ENCODE results near the gene PAK1IP1.

PAK1IP1 gene

DNA sequence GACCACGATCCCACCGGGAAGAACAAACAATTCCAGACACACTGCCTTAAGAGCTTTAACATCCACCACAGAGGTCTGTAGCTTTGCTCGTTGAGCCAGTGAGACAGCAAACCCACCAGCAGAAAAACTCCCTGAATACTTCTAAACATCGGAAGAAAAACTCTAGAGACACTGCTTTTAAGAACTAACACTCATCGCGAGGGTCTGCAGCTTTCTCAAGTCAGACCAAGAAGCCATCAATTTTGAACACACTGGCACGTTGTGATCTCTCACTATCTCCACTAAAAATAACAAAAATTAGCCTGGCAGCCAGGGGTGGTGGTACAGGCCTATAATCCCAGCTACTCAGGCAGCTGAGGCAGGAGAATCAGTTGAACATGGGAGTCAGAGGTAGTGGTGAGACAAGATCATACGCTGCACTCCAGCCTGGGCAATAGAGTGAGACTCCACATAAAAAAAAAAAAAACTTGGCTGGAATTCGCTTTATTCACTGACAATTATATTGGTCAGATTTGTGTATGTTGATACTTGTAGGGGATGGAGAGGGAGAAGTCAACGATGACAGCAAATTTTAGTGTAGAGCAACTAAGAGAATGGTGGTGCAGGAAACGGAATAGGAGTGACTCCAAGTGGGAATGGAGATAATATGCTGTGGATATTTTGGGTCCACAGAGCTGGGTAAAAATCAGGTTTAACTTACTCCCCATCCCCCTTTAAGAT, 27.2 kb downstream of the PAK1IP1 start:
- Histone ChIP-seq H3K4me1 (peaks cover 9% of the 10 kb centered on the region), H3K4me3 (ENCODE audit: low read depth, low read length) (peak overlapping the region; percentile 54), H3K9ac (no peak overlapping the region), H3K27me3 (ENCODE audit: control insufficient read depth, insufficient read depth, low read length) (no peaks in the 10 kb centered on the region), H2AFZ (peak overlapping the region; percentile 84), H3K4me2 (ENCODE audit: low read length) (peak overlapping the region; percentile 72), H3K36me3 (ENCODE audit: control insufficient read depth, insufficient read depth, low read length) (no peaks in the 10 kb centered on the region), H3K79me2 (peaks cover 5% of the 10 kb centered on the region), H3K9me3 (ENCODE audit: control insufficient read depth, low read length) (no peaks in the 10 kb centered on the region), H3K27ac (peak overlapping the region; percentile 92)
- TF ChIP-seq, protein P1, sequence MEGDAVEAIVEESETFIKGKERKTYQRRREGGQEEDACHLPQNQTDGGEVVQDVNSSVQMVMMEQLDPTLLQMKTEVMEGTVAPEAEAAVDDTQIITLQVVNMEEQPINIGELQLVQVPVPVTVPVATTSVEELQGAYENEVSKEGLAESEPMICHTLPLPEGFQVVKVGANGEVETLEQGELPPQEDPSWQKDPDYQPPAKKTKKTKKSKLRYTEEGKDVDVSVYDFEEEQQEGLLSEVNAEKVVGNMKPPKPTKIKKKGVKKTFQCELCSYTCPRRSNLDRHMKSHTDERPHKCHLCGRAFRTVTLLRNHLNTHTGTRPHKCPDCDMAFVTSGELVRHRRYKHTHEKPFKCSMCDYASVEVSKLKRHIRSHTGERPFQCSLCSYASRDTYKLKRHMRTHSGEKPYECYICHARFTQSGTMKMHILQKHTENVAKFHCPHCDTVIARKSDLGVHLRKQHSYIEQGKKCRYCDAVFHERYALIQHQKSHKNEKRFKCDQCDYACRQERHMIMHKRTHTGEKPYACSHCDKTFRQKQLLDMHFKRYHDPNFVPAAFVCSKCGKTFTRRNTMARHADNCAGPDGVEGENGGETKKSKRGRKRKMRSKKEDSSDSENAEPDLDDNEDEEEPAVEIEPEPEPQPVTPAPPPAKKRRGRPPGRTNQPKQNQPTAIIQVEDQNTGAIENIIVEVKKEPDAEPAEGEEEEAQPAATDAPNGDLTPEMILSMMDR (IDR thresholded peaks at IDR 0.05), result no peak

DNA sequence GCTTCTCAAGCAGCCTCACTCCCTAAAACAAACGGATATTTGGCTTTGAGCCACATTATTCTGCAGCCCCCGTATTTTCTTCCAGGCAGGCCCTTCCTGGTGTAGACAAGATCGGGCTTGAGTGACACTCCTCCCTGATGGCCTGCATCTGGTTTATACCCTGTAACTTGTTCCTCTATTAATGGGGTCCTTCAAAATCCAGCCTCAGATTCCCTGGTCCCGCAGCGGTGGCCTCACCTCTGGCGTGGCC, 27.7 kb downstream of the PAK1IP1 start:
- Histone ChIP-seq H3K27ac (peak overlapping the region; percentile 92), H3K9ac (no peak overlapping the region), H2AFZ (peak overlapping the region; percentile 84), H3K27me3 (ENCODE audit: control insufficient read depth, insufficient read depth, low read length) (no peaks in the 10 kb centered on the region), H3K79me2 (peaks cover 5% of the 10 kb centered on the region), H3K36me3 (ENCODE audit: control insufficient read depth, insufficient read depth, low read length) (no peaks in the 10 kb centered on the region), H3K4me2 (ENCODE audit: low read length) (peak overlapping the region; percentile 72), H3K9me3 (ENCODE audit: control insufficient read depth, low read length) (no peaks in the 10 kb centered on the region), H3K4me1 (peaks cover 9% of the 10 kb centered on the region), H3K4me3 (ENCODE audit: low read depth, low read length) (peak overlapping the region; percentile 54)
- TF ChIP-seq, protein P1 (IDR thresholded peaks at IDR 0.05), result no peak

DNA sequence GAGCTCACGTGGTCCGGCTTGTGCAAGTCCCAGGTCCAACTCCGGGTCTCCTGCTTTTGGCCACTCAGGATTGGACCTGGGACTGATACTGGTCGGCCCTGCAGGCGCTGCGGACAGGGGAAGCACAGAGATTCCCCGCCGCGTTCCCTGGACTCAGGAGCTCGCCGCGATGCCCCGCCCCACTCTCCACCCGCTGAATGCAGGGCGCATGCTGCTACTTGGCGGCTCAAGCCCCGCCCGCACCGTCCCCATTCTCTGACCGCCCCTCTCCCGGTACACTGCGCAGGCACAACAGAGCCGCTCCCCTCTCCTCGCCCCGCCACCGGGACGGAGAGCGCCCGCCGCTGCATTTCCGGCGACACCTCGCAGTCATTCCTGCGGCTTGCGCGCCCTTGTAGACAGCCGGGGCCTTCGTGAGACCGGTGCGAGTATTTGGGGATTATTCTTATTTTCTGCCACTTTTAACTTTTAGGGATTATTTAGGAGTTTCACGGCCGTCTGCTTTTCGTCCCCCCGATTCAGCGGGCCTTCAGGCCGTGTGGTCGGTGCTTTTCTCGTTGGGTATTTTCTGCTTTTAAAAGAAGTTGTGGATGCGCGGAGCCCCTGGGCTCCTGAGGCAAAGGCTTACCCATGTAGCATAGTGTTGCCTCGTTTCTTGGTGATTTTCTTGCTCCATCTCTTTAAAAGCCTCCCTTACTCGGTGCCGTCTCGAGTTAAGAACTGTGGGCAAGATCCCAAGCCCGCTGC, 28.2 kb downstream of the PAK1IP1 start, which contains the start of gene TMEM14C:
TMEM14C (plus strand) TSS at position 251 of the 747 bp plus-strand sequence. CDS start 1,544 bp downstream, outside the sequence.
- TF ChIP-seq, protein P1 (IDR thresholded peaks at IDR 0.05), result no peak
- H3K4me3 ChIP-seq (ENCODE audit: low read depth, low read length), result peak within 1 kb of the TSS; percentile 94
- peaks cover 5% of the 10 kb centered on the region for H3K79me2 ChIP-seq
- H3K4me1 ChIP-seq, result peaks cover 9% of the 10 kb centered on the region
- peak within 1 kb of the TSS; percentile 84 for H2AFZ ChIP-seq
- H3K27me3 ChIP-seq (ENCODE audit: control insufficient read depth, insufficient read depth, low read length), result no peaks in the 10 kb centered on the region
- H3K9ac ChIP-seq, result peak within 1 kb of the TSS; percentile 39
- H3K4me2 ChIP-seq (ENCODE audit: low read length), result peak within 1 kb of the TSS; percentile 81
- no peaks in the 10 kb centered on the region for H3K36me3 ChIP-seq (ENCODE audit: control insufficient read depth, insufficient read depth, low read length)
- H3K27ac ChIP-seq, result peak within 1 kb of the TSS; percentile 92
- no peaks in the 10 kb centered on the region for H3K9me3 ChIP-seq (ENCODE audit: control insufficient read depth, low read length)

DNA sequence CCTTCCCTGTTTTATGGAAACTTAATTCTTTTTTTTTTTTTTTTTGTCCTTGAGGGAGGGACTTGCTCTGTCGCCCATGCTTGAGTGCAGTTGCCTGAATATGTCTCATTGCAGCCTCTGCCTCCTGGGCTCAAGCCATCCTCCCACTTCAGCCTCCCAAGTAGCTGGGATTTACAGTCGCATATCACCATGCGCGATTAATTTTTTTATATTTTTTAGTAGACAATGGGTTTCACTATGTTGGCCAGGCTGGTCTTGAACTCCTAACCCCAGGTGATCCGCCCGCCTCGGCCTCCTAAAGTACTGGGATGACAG, 28.8 kb downstream of the PAK1IP1 start:
- peak overlapping the region; percentile 92 for H3K27ac ChIP-seq
- no peaks in the 10 kb centered on the region for H3K9me3 ChIP-seq (ENCODE audit: control insufficient read depth, low read length)
- H3K4me2 ChIP-seq (ENCODE audit: low read length), result peak overlapping the region; percentile 81
- no peaks in the 10 kb centered on the region for H3K36me3 ChIP-seq (ENCODE audit: control insufficient read depth, insufficient read depth, low read length)
- H3K4me3 ChIP-seq (ENCODE audit: low read depth, low read length), result peak overlapping the region; percentile 94
- no peaks in the 10 kb centered on the region for H3K27me3 ChIP-seq (ENCODE audit: control insufficient read depth, insufficient read depth, low read length)
- peaks cover 5% of the 10 kb centered on the region for H3K79me2 ChIP-seq
- peaks cover 9% of the 10 kb centered on the region for H3K4me1 ChIP-seq
- H3K9ac ChIP-seq, result peak overlapping the region; percentile 39
- TF ChIP-seq, protein P1 (IDR thresholded peaks at IDR 0.05), result no peak
- H2AFZ ChIP-seq, result peak overlapping the region; percentile 84

Measured in parathyroid adenoma (tissue), 2 donors.